GM19328 (cell line): Measurements from ENCODE around the gene POLA1.

Source experiments
- ATAC-seq: cut with Tn5 transposase; IDR thresholded peaks from one replicate; pipeline ENCODE4 v1.9.1; 2021; ENCODE audit warnings: mild to moderate bottlenecking, moderate library complexity; ENCODE audit not compliant: unreplicated experiment

Gene POLA1

GRCh38 chrX:25020905-25021449, 327.3 kb downstream of the POLA1 start:
- no peak for ATAC-seq

GRCh38 chrX:25022499-25023325, 329.0 kb downstream of the POLA1 start:
- no peak for ATAC-seq

GRCh38 chrX:25023908-25024307, 330.2 kb downstream of the POLA1 start:
- ATAC-seq, result no peak

GRCh38 chrX:25025615-25026014, 331.9 kb downstream of the POLA1 start:
- no peak for ATAC-seq

GRCh38 chrX:25026576-25026975, 332.9 kb downstream of the POLA1 start:
- no peak for ATAC-seq

- no peak for ATAC-seq
Observed at GRCh38 chrX:25028726-25029125, 335.0 kb downstream of the POLA1 start.

- ATAC-seq, result no peak
Observed at GRCh38 chrX:25029288-25029825, 335.6 kb downstream of the POLA1 start.

- no peak for ATAC-seq
Observed at GRCh38 chrX:25034889-25035288, 341.2 kb downstream of the POLA1 start.

- ATAC-seq, result no peak
Observed at GRCh38 chrX:25039036-25039435, 345.3 kb downstream of the POLA1 start.

- no peak for ATAC-seq
Observed at GRCh38 chrX:25043192-25043591, 349.5 kb downstream of the POLA1 start.
